HEK293 (cell line): ENCODE data around the gene SREK1.

Source experiments
- CTCF ChIP-seq: fragments of 450-650 bp; formaldehyde crosslinking; IDR thresholded peaks from 2 replicates; pipeline ENCODE4 v1.5.1; 2016; ENCODE audit warnings: missing biosample characterization, missing genetic modification characterization
- TF ChIP-seq, protein P1 (sequence below): fragments of 450-650 bp; formaldehyde crosslinking; IDR thresholded peaks from 2 replicates; pipeline ENCODE4 v1.5.1; 2016; ENCODE audit warnings: missing biosample characterization, missing genetic modification characterization

DNA sequence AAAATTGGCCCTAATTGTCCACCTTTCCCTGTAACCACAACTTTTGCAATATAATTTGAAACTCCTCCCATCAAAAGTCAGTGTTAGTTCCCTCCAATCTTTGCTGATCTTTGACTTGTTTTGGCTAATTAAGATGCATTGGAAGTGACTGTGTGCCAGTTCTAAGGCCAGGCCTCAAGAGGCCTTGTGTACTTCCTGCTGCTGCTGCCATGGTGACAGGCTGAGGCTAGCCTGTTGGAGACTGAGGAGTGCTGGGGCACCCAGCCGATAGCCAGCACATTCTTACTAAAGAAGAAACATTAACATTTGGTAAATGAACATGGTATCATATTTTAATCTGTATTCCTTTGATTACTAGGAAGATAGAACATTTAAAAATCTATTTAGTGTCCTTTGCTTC is 86.5 kb downstream of the SREK1 start:
- no peak for TF ChIP-seq CTCF (tag by site-specific recombination)
- TF ChIP-seq, protein P1, sequence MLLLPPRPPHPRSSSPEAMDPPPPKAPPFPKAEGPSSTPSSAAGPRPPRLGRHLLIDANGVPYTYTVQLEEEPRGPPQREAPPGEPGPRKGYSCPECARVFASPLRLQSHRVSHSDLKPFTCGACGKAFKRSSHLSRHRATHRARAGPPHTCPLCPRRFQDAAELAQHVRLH: no peak
